OCI-M2 (cell line): ENCODE results near the gene BTBD18.

Experiments
- DNase-seq: peaks from one replicate; lab custom pipeline; 2025; ENCODE audit not compliant: unreplicated experiment; lab: John Stamatoyannopoulos, UW

The BTBD18 gene, protein sequence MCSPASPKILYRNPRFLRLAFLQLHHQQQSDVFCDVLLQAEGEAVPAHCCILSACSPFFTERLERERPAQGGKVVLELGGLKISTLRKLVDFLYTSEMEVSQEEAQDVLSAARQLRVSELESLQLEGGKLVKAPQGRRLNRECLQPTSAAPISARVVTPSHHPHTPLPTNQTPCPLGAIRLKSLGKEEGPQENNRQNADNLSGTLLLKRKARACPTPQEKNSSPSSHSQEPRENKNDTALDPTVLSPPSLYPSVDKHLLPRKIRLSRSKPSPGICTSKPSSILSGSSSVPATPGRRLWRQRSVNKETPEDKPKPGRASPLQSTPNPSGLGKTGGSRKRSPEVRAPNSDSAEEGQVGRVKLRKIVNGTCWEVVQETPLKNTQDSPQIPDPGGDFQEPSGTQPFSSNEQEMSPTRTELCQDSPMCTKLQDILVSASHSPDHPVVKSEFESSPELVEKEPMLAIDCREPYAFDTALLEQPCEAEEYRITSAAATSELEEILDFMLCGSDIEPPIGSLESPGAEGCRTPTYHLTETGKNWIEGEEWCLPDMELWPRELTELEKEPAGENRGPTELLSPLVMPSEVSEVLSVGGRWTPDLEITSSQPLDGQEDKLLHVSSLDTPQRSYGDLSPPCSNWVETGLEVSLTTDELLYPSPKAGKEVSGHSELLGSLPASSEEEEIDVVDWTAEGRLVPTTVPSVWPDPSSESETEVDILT

DNA sequence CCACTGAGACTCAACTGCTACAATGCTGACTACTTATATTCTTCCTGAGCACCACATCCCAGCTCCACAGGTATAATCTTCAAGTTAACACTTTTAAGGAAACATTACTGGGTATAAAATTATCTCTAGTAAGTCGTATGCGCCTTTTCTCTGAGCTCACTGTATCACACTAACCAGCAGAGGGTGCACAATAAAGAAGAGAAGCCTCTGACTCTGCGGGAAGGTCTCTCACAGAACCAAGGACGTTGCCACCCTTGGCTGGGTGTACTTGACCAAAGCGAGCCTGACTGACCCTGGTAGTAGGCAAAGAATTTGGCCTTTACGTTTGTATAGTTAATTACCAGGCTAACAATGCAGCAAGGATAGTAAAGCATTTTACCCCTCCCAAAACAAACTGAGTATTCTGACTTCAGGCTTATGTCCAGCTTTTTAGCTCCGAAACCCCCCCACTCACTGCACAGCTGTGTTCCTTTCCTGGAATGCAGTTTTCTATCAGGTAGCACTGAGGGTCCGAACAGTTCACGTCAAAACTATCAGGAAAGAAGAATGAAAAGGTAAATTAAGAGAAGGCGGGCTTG lies at the start of gene BTBD18:
BTBD18 (minus strand) TSS at position 144 of the 578 bp plus-strand sequence. CDS start 631 bp downstream, outside the sequence.
- no peak for DNase-seq

DNA sequence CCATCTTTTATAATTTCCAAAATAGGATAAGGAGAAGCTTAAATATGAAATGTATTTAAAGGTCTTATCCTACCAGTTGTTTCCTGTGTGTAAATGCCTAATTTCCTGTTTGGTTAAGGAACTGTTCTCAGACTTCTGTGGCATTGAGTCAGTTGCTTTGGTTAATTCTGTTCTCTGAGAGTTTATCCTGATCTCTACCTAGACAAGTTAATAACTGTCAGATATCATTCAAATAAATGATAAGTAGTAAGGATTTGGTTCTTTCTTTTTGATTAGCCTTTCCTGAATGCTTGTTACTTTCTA lies 49.5 kb upstream of the BTBD18 start:
- DNase-seq = no peak

DNA sequence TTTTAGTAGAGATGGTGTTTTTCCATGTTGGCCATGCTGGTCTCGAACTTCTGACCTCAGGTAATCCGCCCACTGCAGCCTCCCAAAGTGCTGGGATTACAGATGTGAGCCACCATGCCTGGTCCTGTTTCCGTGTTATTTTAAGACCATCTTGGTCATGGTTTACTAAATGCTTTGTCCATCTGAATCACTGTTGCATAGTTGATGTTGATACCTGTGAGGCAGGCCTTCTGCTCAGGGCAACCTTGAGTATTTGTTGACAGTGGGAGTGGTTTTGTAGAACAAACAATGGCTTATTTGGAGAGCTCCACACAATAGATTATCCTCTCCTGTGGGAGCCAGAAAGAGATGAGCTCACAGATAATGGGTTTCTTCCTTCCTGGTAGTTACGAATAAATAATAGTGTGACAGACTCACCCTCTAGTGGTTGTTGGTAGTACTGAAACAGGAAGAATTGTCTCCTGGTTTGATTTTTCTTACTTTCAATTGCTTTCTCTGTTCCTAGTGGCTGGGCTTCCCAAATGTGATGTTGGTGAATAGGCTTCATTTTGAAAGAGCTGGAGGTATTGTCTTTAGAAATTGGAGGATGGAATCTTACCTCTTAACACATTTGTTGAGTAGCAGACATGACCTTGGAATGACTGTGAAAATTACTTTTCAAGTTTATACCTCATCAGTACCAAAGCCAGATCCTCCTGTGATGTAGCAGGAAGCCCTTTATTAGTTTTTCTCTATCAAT lies 49.0 kb upstream of the BTBD18 start:
- peak; percentile 46 for DNase-seq

DNA sequence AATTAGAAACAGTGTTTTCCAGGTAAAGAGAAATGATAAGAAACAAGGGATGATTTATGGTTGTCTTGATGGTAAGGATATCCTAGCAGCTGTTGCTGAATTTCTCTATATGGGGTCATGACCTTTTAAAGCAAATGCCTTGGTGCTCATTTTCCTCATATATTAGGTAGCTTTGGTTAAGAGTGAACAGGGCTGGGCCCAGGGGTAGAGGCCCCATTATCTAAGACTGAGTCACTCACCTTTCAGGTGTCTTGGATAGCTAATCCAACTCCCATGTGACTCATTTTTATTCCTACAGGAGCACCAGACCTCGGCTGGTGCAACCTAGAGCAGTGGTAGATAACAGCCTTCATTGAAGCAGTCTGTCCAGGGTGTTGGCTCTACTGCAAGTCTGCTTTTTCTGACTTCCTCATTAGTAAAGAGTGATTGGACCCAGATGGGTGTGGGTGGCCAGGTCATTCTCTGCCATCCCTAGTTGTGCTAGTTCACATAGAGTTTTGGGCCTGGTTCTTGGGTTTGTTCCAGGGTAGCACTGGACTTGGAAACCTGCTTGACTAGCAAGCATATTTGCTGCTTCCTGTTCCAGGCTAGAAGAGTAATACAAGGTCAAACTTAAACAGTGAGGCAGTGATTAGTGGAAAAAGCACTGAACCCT lies 47.4 kb upstream of the BTBD18 start:
- no peak for DNase-seq

DNA sequence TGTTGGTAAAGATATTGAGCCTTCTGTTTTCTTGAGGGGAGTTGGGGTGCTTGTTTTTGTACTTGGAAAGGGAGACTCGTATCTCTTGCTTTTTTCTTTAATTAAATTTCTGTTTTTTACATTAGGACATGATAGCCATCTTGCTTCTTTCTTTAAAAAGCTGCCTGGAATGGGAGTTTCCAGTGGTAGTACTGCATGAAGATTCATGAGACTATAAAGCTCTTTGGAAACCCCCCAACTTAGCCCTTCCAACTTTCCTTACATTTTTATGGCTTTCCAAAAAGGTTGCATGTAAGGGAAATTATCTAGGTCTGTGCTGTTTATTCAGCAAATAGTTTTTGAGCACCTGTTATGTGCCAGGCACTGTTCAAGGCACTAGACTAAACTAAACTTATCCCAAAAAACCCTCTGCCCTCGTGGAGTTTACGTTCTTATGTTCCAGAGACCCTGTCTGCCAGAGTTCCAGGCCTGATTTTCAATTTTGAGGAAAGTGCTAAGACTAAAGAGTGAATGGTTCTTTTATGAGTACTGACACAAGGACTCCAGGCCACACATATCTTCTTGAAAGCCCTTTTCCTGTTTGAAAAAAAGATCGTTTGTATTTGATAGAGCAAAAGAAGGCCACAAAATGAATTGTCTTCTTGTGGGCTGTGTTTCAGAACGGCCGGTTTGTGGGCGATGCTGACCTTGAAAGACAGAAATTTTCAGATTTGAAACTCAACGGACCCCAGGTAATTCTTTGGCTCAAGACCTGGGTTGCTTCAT lies 41.9 kb upstream of the BTBD18 start:
- DNase-seq = no peak

DNA sequence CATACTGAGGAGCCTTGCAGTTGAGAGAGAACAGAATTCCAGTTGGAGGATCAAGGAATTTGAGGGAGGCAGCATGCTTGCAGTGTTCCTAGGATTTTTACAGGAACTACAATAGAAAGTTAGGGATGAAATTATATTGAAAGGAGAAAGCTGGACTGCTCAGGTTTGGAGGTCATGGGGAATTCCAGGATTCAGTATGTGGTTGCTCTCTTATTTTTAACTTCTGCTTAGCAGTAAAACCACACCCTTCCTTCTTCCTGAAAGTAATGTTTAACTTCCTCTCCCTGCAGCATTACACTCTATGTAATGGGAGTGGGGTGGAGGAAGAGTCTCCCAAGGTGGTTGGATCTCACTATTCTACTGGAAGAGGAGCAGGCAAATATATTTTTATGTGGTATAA lies 41.3 kb upstream of the BTBD18 start:
- no peak for DNase-seq

DNA sequence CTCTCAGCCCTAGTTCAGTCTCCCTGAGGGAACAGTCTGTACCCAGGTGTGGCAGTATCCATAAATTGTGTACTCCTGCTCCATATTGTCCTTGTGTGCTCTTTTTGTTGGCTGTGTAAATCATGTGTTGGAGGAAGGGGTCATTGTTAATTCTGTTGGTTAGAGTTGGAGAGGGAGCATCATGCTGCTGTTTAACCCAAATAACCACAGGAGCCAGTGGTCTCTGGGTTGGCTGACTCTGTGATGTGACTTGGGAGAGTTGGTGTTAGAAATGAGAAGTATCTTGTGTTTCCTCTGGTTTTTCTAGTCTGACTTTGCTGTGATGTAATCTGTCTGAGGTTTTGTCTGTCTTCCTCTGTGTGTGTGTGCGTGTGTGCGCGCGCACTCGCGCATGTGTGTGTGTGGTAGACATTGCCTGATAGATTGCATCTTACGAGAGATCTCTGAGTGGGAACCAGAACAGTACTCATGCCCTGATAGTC lies 40.5 kb upstream of the BTBD18 start:
- DNase-seq = no peak

DNA sequence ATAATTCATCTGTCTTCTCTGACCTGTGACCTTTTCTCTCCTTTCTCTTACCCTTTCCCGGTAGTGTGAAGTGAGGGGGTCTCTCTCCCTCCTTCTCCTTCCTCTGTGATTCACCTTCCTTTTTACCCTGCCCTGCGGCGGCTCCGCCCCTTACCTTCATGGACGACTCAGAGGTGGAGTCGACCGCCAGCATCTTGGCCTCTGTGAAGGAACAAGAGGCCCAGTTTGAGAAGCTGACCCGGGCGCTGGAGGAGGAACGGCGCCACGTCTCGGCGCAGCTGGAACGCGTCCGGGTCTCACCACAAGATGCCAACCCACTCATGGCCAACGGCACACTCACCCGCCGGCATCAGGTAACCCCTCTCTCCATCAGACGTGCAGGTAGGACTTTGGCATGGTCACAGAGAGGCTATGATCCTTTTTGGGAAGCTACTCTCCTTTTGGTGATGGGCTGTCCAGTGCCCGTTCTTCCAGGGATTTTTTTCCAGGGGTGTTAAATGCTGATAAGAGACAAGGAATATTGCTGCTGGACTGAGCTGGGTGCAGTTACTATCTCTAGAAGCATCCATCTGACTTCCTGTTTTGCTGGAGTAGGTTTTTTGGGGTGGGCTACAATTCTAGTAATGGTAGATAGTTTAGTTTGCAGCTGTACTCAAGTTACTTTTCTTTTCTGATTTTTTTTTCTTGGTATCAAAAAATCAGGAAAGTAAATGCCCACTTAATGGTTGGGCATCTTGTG lies 39.9 kb upstream of the BTBD18 start:
- DNase-seq = no peak

DNA sequence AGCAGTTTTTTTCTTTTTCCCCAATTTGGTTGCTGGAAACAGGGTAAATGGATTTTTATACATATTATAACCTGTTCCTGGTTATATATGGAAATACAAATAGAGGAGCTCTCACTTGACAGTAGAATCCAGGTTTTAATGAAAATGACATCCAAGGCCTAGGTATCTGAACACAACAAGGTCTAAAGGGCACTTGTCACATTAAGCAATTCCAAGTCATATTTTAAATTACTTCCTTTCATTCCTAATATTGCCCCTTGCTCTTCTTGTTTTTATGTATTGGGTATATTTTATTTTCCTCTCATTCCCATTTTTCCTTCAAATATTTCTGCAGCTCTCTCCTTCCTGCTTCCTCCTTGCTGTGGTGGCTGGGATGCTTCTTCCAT lies 37.1 kb upstream of the BTBD18 start:
- no peak for DNase-seq

DNA sequence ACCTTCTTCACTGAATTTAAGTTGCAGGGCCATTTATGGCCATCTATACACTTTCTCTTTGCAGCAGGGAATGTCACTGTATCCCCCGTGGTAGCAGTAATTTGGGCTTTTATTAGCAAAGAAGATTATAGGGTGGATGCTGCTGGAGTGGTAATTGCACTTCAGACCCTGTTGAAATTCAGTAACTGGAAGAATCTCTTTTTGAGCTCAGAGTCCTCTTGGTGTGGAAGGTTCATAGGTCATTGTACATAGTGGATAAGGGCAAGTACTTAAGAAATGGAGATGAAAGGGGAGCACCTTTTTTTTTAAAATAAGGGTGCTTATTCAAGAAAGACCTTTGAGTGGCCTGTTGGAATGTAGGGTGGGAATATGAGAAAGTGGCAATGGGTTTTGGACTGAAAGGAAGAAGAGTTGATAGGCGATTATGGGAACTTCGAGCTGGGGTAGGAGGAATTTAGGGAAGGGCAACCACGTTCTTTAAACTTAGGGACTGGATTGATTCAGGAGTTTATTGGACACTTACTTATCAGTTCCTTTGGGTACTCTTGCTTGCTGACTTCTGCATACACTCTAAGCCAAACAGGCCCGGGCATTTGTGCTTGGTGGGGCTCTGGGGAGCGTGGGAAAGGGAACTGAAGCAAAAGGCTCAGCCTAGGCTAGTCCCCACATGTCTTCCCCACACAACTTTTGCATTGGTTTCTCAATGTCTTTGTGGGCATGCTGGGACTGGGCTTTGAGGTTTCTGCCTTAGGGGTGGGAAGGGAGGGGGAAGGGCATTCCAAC lies 36.5 kb upstream of the BTBD18 start:
- no peak for DNase-seq

DNA sequence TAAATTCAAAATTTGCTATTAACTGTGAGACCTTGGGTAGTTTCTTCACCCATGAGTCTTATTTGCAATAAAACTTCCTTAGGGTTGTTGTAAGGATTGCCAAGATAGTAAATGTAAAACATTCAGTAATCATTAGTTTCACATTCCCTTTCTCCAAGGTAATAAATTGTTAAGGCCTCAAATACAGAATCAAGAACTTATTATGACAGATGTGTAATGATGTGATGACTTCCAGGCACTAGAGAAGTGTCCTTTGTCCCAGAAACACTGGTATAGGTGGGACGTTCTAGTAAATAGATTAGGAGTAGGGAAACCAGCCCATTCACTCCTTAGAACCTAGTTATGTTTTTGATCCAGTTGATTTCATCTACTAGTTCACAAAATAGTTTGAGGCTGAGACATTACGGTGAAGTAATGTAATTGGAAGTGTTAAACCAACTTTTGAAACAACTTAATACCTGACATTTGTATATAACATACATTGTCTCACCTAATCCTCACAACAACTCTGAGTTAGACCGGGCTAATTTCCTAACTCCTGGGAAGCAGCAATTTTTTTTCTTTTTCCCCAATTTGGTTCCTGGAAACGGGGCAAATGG lies 35.5 kb upstream of the BTBD18 start:
- no peak for DNase-seq

DNA sequence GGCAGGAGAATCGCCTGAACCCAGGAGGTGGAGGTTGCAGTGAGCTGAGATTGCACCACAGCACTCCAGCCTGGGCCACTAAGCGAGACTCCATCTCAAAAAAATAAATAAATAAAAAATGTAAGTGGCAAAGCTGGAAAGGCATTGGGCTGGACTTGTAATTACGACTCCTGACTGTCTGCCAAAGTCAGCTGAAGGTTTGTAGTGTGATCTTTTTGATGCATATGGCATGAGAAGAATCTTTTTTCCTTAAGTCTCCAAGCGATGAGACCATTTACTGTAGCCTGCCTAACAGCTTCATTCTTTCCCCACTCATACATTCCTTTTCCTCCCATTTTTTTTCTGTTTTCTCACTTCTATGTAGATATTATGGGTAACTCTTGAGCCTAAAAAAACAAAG lies 34.8 kb upstream of the BTBD18 start:
- no peak for DNase-seq

DNA sequence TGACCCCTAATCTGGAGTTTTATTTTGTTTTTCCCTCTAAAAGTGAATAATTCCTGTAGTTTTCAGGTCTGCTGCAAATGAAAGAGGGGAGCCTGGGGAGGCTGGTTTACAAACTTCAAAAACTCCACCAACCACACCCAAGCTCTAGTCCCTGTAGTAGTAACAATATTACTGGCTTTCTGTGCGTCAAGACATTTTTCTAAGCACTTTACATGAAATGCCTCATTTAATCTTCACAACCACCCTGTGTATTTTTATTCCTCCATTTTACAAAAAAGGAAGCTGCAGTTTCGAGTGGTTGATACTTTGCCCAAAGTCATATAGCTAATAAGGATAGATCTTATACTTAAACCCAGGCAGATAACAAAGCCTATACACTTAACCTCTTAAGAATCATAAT lies 33.5 kb upstream of the BTBD18 start:
- DNase-seq = no peak

DNA sequence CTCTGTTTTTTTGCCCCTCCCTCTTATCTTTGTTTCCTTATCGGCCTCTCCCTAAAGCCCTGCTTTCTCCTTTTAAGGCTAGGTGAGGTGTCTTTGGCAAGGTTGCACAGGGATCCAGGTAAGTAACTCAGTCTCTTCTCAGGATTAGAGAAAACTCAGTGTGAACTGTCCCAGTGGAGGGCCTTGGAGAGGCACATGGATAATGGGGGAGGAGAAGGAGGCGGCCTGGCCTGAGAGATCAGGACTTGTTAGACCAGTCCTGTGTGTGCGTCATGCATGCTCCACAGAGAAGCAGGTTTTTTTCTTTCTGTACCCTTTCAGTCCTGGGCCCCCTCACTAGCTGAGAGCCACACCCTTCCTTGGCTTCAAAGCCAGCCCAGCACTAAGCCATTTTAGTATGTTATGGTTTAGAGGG lies 29.9 kb upstream of the BTBD18 start:
- DNase-seq = no peak

DNA sequence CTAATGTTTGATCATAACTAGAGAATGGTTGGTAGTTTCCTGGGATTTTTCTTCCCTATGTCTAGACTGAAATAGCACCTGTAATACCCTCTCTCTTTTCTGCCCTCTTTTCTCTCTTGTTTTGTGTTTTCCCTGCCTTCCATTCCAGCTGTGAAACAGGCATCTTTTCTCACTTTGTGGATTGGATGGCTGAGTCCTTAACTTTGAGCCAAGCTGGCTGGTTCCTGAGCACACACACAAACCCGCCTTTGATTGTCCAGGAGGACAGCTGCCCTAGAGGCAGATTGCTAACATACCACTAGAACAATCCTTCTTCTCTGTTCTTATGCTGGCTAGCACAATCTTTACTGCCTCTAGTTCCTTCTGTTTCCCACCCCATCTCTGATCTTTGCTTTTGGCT lies 27.7 kb upstream of the BTBD18 start:
- DNase-seq = no peak

DNA sequence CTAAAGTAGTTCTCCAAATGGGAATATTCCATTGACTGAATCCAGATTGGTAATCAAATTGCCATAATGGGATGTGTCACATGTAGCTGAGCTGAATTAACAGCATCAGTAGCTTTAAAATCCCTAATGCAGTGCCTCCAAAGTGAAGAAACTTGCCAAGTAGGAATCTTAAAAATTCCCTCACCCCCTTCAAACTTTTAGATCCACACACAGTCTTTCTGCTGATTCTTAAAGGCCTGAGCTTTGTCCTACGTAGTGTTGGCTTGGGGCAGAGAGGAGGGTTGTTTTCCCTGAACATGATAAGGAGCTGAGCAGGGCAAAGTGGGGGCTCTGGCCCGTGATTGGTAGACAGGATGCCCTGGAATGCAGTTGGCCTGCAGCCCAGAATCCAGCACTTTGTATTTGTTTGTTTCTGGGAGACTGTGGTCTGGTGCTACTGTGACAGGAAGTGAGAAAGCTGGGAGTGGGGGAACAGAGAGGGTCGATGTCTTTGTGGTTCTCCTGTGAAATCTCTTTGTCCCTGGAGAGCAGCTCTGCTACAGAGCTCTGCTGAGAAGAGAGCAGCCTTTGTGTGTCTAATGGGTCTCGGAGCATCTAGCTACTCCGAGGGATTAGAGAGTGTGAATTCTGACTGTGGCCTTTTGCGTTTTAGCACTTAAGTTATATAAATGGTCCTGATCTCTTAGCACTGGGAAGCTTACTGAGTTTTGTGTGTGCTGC lies 26.9 kb upstream of the BTBD18 start:
- no peak for DNase-seq

DNA sequence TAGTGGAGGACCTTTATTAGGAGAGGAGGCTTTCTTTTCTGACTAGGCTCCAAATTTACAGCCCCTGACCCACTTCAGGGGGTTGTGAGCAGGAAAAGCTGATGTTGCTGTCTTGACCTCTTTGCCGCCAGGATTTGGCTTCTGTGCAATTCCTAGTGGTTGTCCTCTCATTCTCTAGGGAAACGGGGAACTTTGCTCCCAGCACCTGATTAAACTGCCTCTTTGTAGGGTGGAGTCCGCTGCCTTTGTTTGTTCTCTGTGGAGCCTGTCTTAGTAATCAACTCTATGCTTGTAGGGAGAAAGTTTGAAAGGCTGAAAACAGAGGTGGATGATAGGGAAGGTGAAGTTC lies 26.3 kb upstream of the BTBD18 start:
- no peak for DNase-seq
